GM12878 (cell line): ENCODE results near the gene SMARCAL1. TPM values are rescaled to one million over a fixed set of nuclear protein-coding genes. Genes with fewer than 3 reads are reported as not detected.

Experiments
- ATAC-seq: fragments of 200-7000 bp; cut with Tn5 transposase; 3 replicates; pipeline ENCODE4 v1.9.1; 2020; ENCODE audit warnings: mild to moderate bottlenecking, moderate library complexity
- BruUV-seq: library from RNA; stranded (reverse); fragments of 400-500 nt; replicated peaks from 2 replicates; lab custom pipeline; 2021; lab: Mats Ljungman, UMichigan
- CTCF ChIA-PET: fragments of 300-600 bp; sonication (Branson Sonifier 250); formaldehyde crosslinking; extraction: SDS; loops from one replicate; lab custom pipeline; 2021; ENCODE audit warnings: inconsistent platforms; lab: Yijun Ruan, JAX
- POLR2A ChIA-PET: fragments of 350-600 bp; formaldehyde crosslinking; extraction: SDS; loops from one replicate; lab custom pipeline; 2021; ENCODE audit warnings: inconsistent platforms; lab: Charles Lee
- RAD21 ChIA-PET: fragments of 300-600 bp; sonication (Branson Sonifier 250); formaldehyde crosslinking; loops from one replicate; lab custom pipeline; 2023; ENCODE audit warnings: antibody characterized with exemption; ENCODE audit not compliant: unreplicated experiment; lab: Charles Lee
- SMC1A ChIA-PET: fragments of 300-600 bp; sonication (Branson Sonifier 250); formaldehyde crosslinking; loops from one replicate; lab custom pipeline; 2023; ENCODE audit not compliant: unreplicated experiment, uncharacterized antibody; lab: Charles Lee
- DNase-seq: peaks from one replicate; pipeline ENCODE4 v3.0.0-alpha.2; 2011; ENCODE audit warnings: low read depth, low spot score
- FAIRE-seq: peaks from 3 replicates; lab custom pipeline; 2011; peaks lifted over from hg19 to GRCh38; lab: Jason Lieb, UNC
- H2AFZ ChIP-seq: 2 replicates; pipeline ENCODE4 v1.6.0; 2011; ENCODE audit warnings: low read depth, low read length, control low read depth; ENCODE audit not compliant: control insufficient read depth
- H3K27ac ChIP-seq: 2 replicates; pipeline ENCODE4 v1.5.1; 2011; ENCODE audit warnings: control low read depth; ENCODE audit not compliant: control insufficient read depth, insufficient read depth
- H3K27me3 ChIP-seq, 2 experiments: replicated peaks in 1 of 2; 2 replicates each; pipeline versions ENCODE4 v1.6.0 to v1.6.1; 2011; ENCODE audit warnings: low read length in 1 of 2; ENCODE audit not compliant: control insufficient read depth in 2 of 2, insufficient read depth in 2 of 2
- H3K36me3 ChIP-seq, 2 experiments: 2 replicates each; pipeline ENCODE4 v1.5.1; 2011; ENCODE audit warnings: low read length in 1 of 2; ENCODE audit not compliant: control insufficient read depth in 2 of 2, insufficient read depth in 2 of 2
- H3K4me1 ChIP-seq: 2 replicates; pipeline ENCODE4 v1.6.1; 2011; ENCODE audit warnings: mild to moderate bottlenecking, low read length, moderate library complexity, mixed read lengths; ENCODE audit not compliant: control insufficient read depth, insufficient read depth
- H3K4me2 ChIP-seq: 2 replicates; pipeline ENCODE4 v1.6.0; 2011; ENCODE audit warnings: control low read depth; ENCODE audit not compliant: control insufficient read depth, insufficient read depth
- H3K4me3 ChIP-seq: fragments of 200-600 bp; sonication (generic); 2 replicates; pipeline ENCODE4 v1.5.1; 2016
- H3K79me2 ChIP-seq: 2 replicates; pipeline ENCODE4 v1.6.0; 2011; ENCODE audit warnings: low read length; ENCODE audit not compliant: control insufficient read depth, insufficient read depth
- H3K9ac ChIP-seq: 2 replicates; pipeline ENCODE4 v1.8.0; 2011; ENCODE audit warnings: low read length, control low read depth, mixed read lengths; ENCODE audit not compliant: control insufficient read depth, insufficient read depth
- H3K9me3 ChIP-seq: replicated peaks from 3 replicates; pipeline ENCODE4 v1.5.1; 2011; ENCODE audit warnings: mild to moderate bottlenecking, low read length; ENCODE audit not compliant: control insufficient read depth, insufficient read depth
- H4K20me1 ChIP-seq: 2 replicates; pipeline ENCODE4 v1.6.0; 2011; ENCODE audit not compliant: control insufficient read depth, insufficient read depth
- ASH2L ChIP-seq: fragments of 300-600, 200-600 bp; sonication (generic); IDR thresholded peaks from 2 replicates; pipeline ENCODE4 v1.6.1; 2017; ENCODE audit warnings: low read depth, mild to moderate bottlenecking, borderline replicate concordance
- ETV6 ChIP-seq, 2 experiments: fragments of 450-650 bp in 1 of 2; IDR thresholded peaks in 1 of 2; conservative IDR thresholded peaks in 1 of 2; 2 replicates each; pipeline ENCODE4 v1.6.1; 2014; ENCODE audit warnings: antibody characterized with exemption in 1 of 2, borderline replicate concordance in 1 of 2, low read depth in 1 of 2, mild to moderate bottlenecking in 1 of 2, moderate library complexity in 1 of 2
- FOXK2 ChIP-seq: fragments of 450-650 bp; IDR thresholded peaks from 2 replicates; pipeline ENCODE4 v1.6.1; 2017; ENCODE audit warnings: mild to moderate bottlenecking, moderate library complexity
- FOXM1 ChIP-seq: IDR thresholded peaks from 2 replicates; pipeline ENCODE4 v1.6.1; 2012; ENCODE audit warnings: low read depth, mild to moderate bottlenecking, inconsistent platforms, low read length, moderate library complexity
- HDGF ChIP-seq: fragments of 450-650 bp; IDR thresholded peaks from 2 replicates; pipeline ENCODE4 v1.6.1; 2016; ENCODE audit warnings: antibody characterized with exemption
- JUND ChIP-seq: IDR thresholded peaks from 2 replicates; pipeline ENCODE4 v1.6.1; 2012; ENCODE audit warnings: low read depth, mild to moderate bottlenecking, low read length, improper control_type of control experiment, moderate library complexity
- MEF2A ChIP-seq: IDR thresholded peaks from 2 replicates; pipeline ENCODE4 v1.6.1; 2011; ENCODE audit warnings: low read depth, mild to moderate bottlenecking, low read length, moderate library complexity; ENCODE audit not compliant: insufficient read depth
- MEF2B ChIP-seq: fragments of 450-650 bp; IDR thresholded peaks from 2 replicates; pipeline ENCODE4 v1.6.1; 2018; ENCODE audit warnings: mild to moderate bottlenecking, moderate library complexity; ENCODE audit not compliant: partially characterized antibody, poor library complexity, severe bottlenecking
- PAX8 ChIP-seq: fragments of 450-650 bp; IDR thresholded peaks from 2 replicates; pipeline ENCODE4 v1.6.1; 2017; ENCODE audit warnings: mild to moderate bottlenecking, moderate library complexity
- PBX3 ChIP-seq: IDR thresholded peaks from 2 replicates; pipeline ENCODE4 v1.6.1; 2011; ENCODE audit warnings: mild to moderate bottlenecking, low read depth, low read length, moderate library complexity; ENCODE audit not compliant: insufficient replicate concordance
- RBBP5 ChIP-seq: fragments of 200-600 bp; sonication (generic); conservative IDR thresholded peaks from 2 replicates; pipeline ENCODE4 v1.6.1; 2016
- RELB ChIP-seq: fragments of 450-650 bp; IDR thresholded peaks from 2 replicates; pipeline ENCODE4 v1.6.1; 2017; ENCODE audit warnings: low read depth, mild to moderate bottlenecking, moderate library complexity
- SMAD5 ChIP-seq: IDR thresholded peaks from 2 replicates; pipeline ENCODE4 v1.6.1; 2016; ENCODE audit warnings: antibody characterized with exemption, low read depth
- SREBF2 ChIP-seq: IDR thresholded peaks from 2 replicates; pipeline ENCODE4 v1.6.1; 2012; ENCODE audit warnings: mild to moderate bottlenecking, low read length
- STAT3 ChIP-seq: IDR thresholded peaks from 2 replicates; pipeline ENCODE4 v1.6.1; 2011; ENCODE audit warnings: low read depth, low read length, improper control_type of control experiment
- ZNF622 ChIP-seq: fragments of 450-650 bp; IDR thresholded peaks from 2 replicates; pipeline ENCODE4 v1.6.1; 2017; ENCODE audit warnings: mild to moderate bottlenecking, inconsistent platforms
- WGBS: methylation state at CpG from one replicate; pipeline ENCODE4 v1.1.6; 2016; ENCODE audit warnings: low lambda C conversion rate; ENCODE audit not compliant: insufficient replicate concordance, insufficient coverage; ENCODE audit errors: missing lambda C conversion rate; 5-methylcytosine and 5-hydroxymethylcytosine counted together
- in situ Hi-C: fragments of 300-500 bp; cut with MboI; formaldehyde crosslinking; loops from 9 replicates; pipeline ENCODE4 v1.14.3; 2018; ENCODE audit warnings: mixed read lengths
- intact Hi-C: fragments of 100-400 bp; cut with micrococcal nuclease; formaldehyde crosslinking; loops from one replicate; pipeline ENCODE4 v1.14.2; 2022; ENCODE audit not compliant: unreplicated experiment
- polyA plus RNA-seq, 11 experiments: library from polyadenylated mRNA; depleted of rRNA in 4 of 11; unstranded in 6 of 11; stranded (reverse) in 5 of 11; fragments of >200 nt; fragmentation: Nextera tagmentation in 4 of 11; fragmentation: Illumina TruSeq in 1 of 11; extraction: Ambion mirVana in 4 of 11; extraction: Trizol in 1 of 11; gene quantifications; 1 replicate in 1 of 11; 2 replicates in 10 of 11; pipeline versions ENCODE4 v1.2.1 to v1.2.3, GENCODE V29; 2011 to 2016; ENCODE audit warnings: inconsistent platforms in 2 of 11, missing spikeins in 2 of 11, low read depth in 1 of 11
- total RNA-seq, 4 experiments: library from RNA; depleted of rRNA in 3 of 4; stranded (reverse); fragments of >200 nt in 3 of 4; fragmentation: Illumina TruSeq in 1 of 4; extraction: Trizol in 1 of 4; gene quantifications; 2 replicates each; pipeline versions ENCODE4 v1.2.1 to v1.2.3, GENCODE V29; 2013 to 2021
- TF ChIP-seq, protein P1 (sequence below): fragments of 150-350 bp; IDR thresholded peaks from 2 replicates; pipeline ENCODE4 v1.6.1; 2016; ENCODE audit warnings: low read depth, low read length
- TF ChIP-seq, protein P2 (sequence below): IDR thresholded peaks from 2 replicates; pipeline ENCODE4 v1.6.1; 2012; ENCODE audit warnings: low read depth, low read length, improper control_type of control experiment

Gene SMARCAL1
- total and polyA plus RNA-seq, 10 of the 15 experiments (the other 5 are each of a cell fraction or from before 2014, with no cell fraction given) = 10.8 to 32.9 (median 21.8) TPM

GRCh38 chr2:216424274-216424673 is 12.0 kb downstream of the SMARCAL1 start:
- SMC1A ChIA-PET = interaction anchor here (0.8 to 1.1 kb wide), 2 partner anchors 19 to 25 kb away, joined by 3 read pairs; no protein-coding TSS in a partner anchor
- Histone ChIP-seq H3K27me3 (no peaks in the 10 kb centered on the region), H3K36me3 (peaks cover 10 to 39% of the 10 kb centered on the region in 2 experiments; a peak in 3 of 4 replicates), H2AFZ (no peak overlapping the region), H3K9me3 (peaks cover 6% of the 10 kb centered on the region; the same call in 2 of the 3 replicates), H3K4me2 (no peak overlapping the region), H3K27ac (no peak overlapping the region), H3K9ac (no peak overlapping the region), H4K20me1 (no peaks in the 10 kb centered on the region), H3K4me3 (no peak overlapping the region), H3K4me1 (no peaks in the 10 kb centered on the region), H3K79me2 (no peaks in the 10 kb centered on the region)
- FAIRE-seq = no peak
- CTCF ChIA-PET = interaction anchor here (1.1 to 1.8 kb wide), 3 partner anchors 19 to 202 kb away, joined by 3 to 5 read pairs (median 3); no protein-coding TSS in a partner anchor
- RAD21 ChIA-PET = interaction anchor here (1.6 kb wide), 1 partner anchor 20 kb away, joined by 4 read pairs; no protein-coding TSS in a partner anchor
- ATAC-seq = no peak
- no peak for DNase-seq
- POLR2A ChIA-PET = no interaction called here
- TF ChIP-seq RELB (no peak), RBBP5 (no peak), MEF2A (no peak), MEF2B (no peak), STAT3 (no peak), ZNF622 (no peak), PBX3 (no peak), ASH2L (no peak), JUND (no peak), PAX8 (no peak), HDGF (no peak), SMAD5 (no peak), FOXM1 (no peak), FOXK2 (no peak), SREBF2 (no peak), ETV6 (conservative IDR thresholded peaks at IDR 0.05 in 1 of 2, IDR thresholded peaks at IDR 0.05 in 1 of 2; ENCODE audit: borderline replicate concordance in 1 of 2, low read depth in 1 of 2) (no peak)
- TF ChIP-seq, protein P1, sequence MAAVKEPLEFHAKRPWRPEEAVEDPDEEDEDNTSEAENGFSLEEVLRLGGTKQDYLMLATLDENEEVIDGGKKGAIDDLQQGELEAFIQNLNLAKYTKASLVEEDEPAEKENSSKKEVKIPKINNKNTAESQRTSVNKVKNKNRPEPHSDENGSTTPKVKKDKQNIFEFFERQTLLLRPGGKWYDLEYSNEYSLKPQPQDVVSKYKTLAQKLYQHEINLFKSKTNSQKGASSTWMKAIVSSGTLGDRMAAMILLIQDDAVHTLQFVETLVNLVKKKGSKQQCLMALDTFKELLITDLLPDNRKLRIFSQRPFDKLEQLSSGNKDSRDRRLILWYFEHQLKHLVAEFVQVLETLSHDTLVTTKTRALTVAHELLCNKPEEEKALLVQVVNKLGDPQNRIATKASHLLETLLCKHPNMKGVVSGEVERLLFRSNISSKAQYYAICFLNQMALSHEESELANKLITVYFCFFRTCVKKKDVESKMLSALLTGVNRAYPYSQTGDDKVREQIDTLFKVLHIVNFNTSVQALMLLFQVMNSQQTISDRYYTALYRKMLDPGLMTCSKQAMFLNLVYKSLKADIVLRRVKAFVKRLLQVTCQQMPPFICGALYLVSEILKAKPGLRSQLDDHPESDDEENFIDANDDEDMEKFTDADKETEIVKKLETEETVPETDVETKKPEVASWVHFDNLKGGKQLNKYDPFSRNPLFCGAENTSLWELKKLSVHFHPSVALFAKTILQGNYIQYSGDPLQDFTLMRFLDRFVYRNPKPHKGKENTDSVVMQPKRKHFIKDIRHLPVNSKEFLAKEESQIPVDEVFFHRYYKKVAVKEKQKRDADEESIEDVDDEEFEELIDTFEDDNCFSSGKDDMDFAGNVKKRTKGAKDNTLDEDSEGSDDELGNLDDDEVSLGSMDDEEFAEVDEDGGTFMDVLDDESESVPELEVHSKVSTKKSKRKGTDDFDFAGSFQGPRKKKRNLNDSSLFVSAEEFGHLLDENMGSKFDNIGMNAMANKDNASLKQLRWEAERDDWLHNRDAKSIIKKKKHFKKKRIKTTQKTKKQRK = no peak
- TF ChIP-seq, protein P2, sequence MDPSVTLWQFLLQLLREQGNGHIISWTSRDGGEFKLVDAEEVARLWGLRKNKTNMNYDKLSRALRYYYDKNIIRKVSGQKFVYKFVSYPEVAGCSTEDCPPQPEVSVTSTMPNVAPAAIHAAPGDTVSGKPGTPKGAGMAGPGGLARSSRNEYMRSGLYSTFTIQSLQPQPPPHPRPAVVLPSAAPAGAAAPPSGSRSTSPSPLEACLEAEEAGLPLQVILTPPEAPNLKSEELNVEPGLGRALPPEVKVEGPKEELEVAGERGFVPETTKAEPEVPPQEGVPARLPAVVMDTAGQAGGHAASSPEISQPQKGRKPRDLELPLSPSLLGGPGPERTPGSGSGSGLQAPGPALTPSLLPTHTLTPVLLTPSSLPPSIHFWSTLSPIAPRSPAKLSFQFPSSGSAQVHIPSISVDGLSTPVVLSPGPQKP = no peak
- BruUV-seq = no TSS peak
- 93% methylated on average over 1 of the region's 1 CpG for WGBS
- intact Hi-C loops = no loop called here
- in situ Hi-C loops = no loop called here
